ENCODE measurements around the gene HP1BP3. TPM values are rescaled to one million over a fixed set of nuclear protein-coding genes. Genes with fewer than 3 reads are reported as not detected.

The HP1BP3 gene
- total RNA-seq, 4 donors from 2014 or later = 73.9 to 121 (median 108) TPM

DNA sequence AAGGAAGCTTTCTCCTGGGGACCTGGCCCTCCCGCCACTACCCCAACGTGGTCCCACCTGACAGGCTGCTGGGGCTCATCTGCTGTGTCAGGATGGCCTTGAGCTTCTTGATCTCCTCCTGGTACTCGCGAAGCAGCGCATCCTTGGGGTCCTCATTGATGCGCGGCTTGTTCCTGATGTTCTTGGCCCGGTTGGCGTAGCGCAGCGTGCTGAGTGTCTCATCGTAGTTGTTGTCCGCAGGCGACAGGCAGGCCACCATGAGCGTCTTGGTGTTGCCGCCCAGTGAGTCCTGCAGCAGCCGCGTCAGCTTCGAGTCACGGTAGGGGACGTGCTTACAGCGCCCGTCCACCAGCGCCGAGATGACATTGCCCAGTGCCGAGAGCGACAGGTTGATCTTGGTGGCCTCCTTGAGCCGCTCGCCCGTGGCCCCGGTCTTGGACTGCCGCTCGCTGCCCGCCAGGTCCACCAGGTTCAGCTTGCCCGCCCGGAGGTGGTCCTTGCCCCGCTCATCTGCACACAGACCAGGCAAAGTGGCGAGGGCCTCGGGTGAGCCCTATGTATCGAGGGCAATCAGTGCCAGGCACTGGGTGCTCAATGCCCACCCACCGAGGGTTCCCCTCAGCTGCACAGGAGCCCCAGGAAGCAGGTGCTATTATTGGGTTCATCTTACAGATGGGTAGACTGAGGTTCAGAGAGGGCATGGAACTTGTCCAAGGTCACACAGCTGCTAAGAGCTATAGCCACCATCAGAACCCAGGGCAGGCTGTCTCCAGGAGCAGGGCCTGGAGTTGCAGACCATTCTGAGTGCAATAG is 82.5 kb downstream of the HP1BP3 start:
- in situ Hi-C loops (cut with MboI; ENCODE audit: low sequenced_read_pairs in 4 of 4) = loop anchor here in 1 of 4 donors (25.0 kb wide), 1 partner anchor 658 kb away; no protein-coding TSS in a partner anchor
- no peak for TF ChIP-seq POLR2A (IDR thresholded peaks at IDR 0.05)
- TF ChIP-seq, protein P1, sequence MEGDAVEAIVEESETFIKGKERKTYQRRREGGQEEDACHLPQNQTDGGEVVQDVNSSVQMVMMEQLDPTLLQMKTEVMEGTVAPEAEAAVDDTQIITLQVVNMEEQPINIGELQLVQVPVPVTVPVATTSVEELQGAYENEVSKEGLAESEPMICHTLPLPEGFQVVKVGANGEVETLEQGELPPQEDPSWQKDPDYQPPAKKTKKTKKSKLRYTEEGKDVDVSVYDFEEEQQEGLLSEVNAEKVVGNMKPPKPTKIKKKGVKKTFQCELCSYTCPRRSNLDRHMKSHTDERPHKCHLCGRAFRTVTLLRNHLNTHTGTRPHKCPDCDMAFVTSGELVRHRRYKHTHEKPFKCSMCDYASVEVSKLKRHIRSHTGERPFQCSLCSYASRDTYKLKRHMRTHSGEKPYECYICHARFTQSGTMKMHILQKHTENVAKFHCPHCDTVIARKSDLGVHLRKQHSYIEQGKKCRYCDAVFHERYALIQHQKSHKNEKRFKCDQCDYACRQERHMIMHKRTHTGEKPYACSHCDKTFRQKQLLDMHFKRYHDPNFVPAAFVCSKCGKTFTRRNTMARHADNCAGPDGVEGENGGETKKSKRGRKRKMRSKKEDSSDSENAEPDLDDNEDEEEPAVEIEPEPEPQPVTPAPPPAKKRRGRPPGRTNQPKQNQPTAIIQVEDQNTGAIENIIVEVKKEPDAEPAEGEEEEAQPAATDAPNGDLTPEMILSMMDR (IDR thresholded peaks at IDR 0.05 in 4 of 5, conservative IDR thresholded peaks at IDR 0.05 in 1 of 5) = no peak
- H3K36me3 ChIP-seq = no peaks in the 10 kb centered on the region

GRCh38 chr1:20703124-20703756 is 83.9 kb downstream of the HP1BP3 start:
- no peaks in the 10 kb centered on the region for H3K27me3 ChIP-seq
- no peak overlapping the region for H3K4me3 ChIP-seq
- intact Hi-C loops (cut with DNase I; ENCODE audit: low total_unique reads) = no loop called here
- peaks cover 6 to 9% of the 10 kb centered on the region in 2 donors for H3K4me1 ChIP-seq
- in situ Hi-C loops (cut with MboI; ENCODE audit: low sequenced_read_pairs in 4 of 4) = loop anchor here in 1 of 4 donors (25.0 kb wide), 1 partner anchor 659 kb away; no protein-coding TSS in a partner anchor
- ATAC-seq (no peak), DNase-seq (no peak)
- H3K9me3 ChIP-seq = no peaks in the 10 kb centered on the region
- H3K36me3 ChIP-seq = no peaks in the 10 kb centered on the region
- TF ChIP-seq POLR2A (IDR thresholded peaks at IDR 0.05) = no peak
- TF ChIP-seq, protein P1 (IDR thresholded peaks at IDR 0.05 in 4 of 5, conservative IDR thresholded peaks at IDR 0.05 in 1 of 5) = no peak
- H3K27ac ChIP-seq = no peak overlapping the region

More for the DNA sequence above, 82.5 kb downstream of the HP1BP3 start:
- H3K4me1 ChIP-seq = peaks cover 6% of the 10 kb centered on the region in 2 donors
- intact Hi-C loops (cut with DNase I; ENCODE audit: low total_unique reads) = no loop called here
- ATAC-seq (no peak), DNase-seq (no peak)
- H3K27me3 ChIP-seq = no peaks in the 10 kb centered on the region
- no peak overlapping the region for H3K4me3 ChIP-seq
- H3K9me3 ChIP-seq = no peaks in the 10 kb centered on the region
- H3K27ac ChIP-seq = no peak overlapping the region

DNA sequence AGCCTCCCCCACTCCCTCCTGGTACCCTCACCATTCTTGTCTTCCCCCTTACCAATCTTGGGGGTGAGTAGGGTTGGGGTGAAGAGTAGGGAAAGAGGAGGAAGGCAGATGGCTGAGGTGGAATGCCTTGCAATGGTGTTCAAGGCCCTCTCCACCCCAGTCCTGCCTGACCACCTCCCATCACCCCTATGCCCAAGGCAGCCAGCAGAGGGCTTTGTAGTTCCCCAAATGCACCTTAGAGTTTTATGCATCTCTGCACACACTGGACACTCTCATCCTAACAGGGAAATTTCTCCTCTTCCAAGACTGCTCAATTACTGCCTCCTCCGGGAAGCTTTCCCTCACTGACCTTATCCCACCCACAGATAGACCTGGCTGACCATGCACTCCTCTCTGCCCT is 84.7 kb downstream of the HP1BP3 start:
- intact Hi-C loops (cut with DNase I; ENCODE audit: low total_unique reads) = no loop called here

GRCh38 chr1:20701847-20702246 is 85.3 kb downstream of the HP1BP3 start:
- DNase-seq = no peak
- Histone ChIP-seq H3K4me3 (no peak overlapping the region), H3K4me1 (peaks cover 6 to 12% of the 10 kb centered on the region in 2 donors), H3K27me3 (no peaks in the 10 kb centered on the region), H3K36me3 (no peaks in the 10 kb centered on the region), H3K9me3 (no peaks in the 10 kb centered on the region), H3K27ac (no peak overlapping the region)
- ATAC-seq = no peak
- in situ Hi-C loops (cut with MboI; ENCODE audit: low sequenced_read_pairs in 4 of 4) (loop anchor here in 1 of 4 donors (25.0 kb wide), 1 partner anchor 660 kb away; no protein-coding TSS in a partner anchor), intact Hi-C loops (cut with DNase I; ENCODE audit: low total_unique reads) (no loop called here)
- TF ChIP-seq POLR2A (IDR thresholded peaks at IDR 0.05) = no peak
- TF ChIP-seq, protein P1 (IDR thresholded peaks at IDR 0.05 in 4 of 5, conservative IDR thresholded peaks at IDR 0.05 in 1 of 5) = no peak

More for the DNA sequence above, 84.7 kb downstream of the HP1BP3 start:
- ATAC-seq = no peak
- H3K4me1 ChIP-seq = peaks cover 6 to 9% of the 10 kb centered on the region in 2 donors
- in situ Hi-C loops (cut with MboI; ENCODE audit: low sequenced_read_pairs in 4 of 4) = loop anchor here in 1 of 4 donors (25.0 kb wide), 1 partner anchor 660 kb away; no protein-coding TSS in a partner anchor
- DNase-seq = no peak
- H3K36me3 ChIP-seq = no peaks in the 10 kb centered on the region
- no peaks in the 10 kb centered on the region for H3K27me3 ChIP-seq
- H3K4me3 ChIP-seq = no peak overlapping the region
- H3K27ac ChIP-seq = no peak overlapping the region
- H3K9me3 ChIP-seq = no peaks in the 10 kb centered on the region
- TF ChIP-seq, protein P1 (IDR thresholded peaks at IDR 0.05 in 4 of 5, conservative IDR thresholded peaks at IDR 0.05 in 1 of 5) = no peak
- no peak for TF ChIP-seq POLR2A (IDR thresholded peaks at IDR 0.05)

Measured in gastrocnemius medialis (tissue), 4 donors.